Endothelial cell of umbilical vein (primary cell): ENCODE data around the gene RASD2. TPM values are rescaled to one million over a fixed set of nuclear protein-coding genes. Genes with fewer than 3 reads are reported as not detected.

ENCODE experiments used
- BruUV-seq: library from RNA; stranded (reverse); fragments of 400-500 nt; replicated peaks from 2 replicates; lab custom pipeline; 2021; lab: Mats Ljungman, UMichigan
- CTCF ChIA-PET: fragments of 300-600, 350-600 bp; sonication (Branson Sonifier 250); formaldehyde crosslinking; loops from one replicate; lab custom pipeline; 2021; ENCODE audit warnings: antibody characterized with exemption, inconsistent platforms; lab: Charles Lee
- POLR2A ChIA-PET: fragments of 300-600, 350-600 bp; sonication (Branson Sonifier 250); formaldehyde crosslinking; loops from one replicate; lab custom pipeline; 2021; ENCODE audit warnings: antibody characterized with exemption, inconsistent platforms; lab: Charles Lee
- DNase-seq: peaks from one replicate; pipeline ENCODE4 v3.0.0-alpha.2; 2011; ENCODE audit warnings: low read depth, low spot score
- FAIRE-seq: peaks from 2 replicates; lab custom pipeline; 2011; peaks lifted over from hg19 to GRCh38; lab: Jason Lieb, UNC
- H2AFZ ChIP-seq: 2 replicates; pipeline ENCODE4 v1.6.0; 2012; ENCODE audit warnings: low read depth, low read length, control low read depth, inconsistent platforms
- H3K27ac ChIP-seq: 2 replicates; pipeline ENCODE4 v1.5.1; 2011; ENCODE audit warnings: low read depth, mild to moderate bottlenecking, control low read depth, low read length, moderate library complexity; ENCODE audit not compliant: insufficient read depth
- H3K27me3 ChIP-seq, 2 experiments: 2 replicates each; pipeline versions ENCODE4 v1.6.0 to v1.6.1; 2011; ENCODE audit warnings: low read length in 2 of 2, mixed read lengths in 1 of 2; ENCODE audit not compliant: control insufficient read depth in 2 of 2, insufficient read depth in 2 of 2
- H3K36me3 ChIP-seq, 2 experiments: 2 replicates in 1 of 2; 3 replicates in 1 of 2; pipeline ENCODE4 v1.5.1; 2011; ENCODE audit warnings: low read length in 2 of 2, mild to moderate bottlenecking in 1 of 2, moderate library complexity in 1 of 2; ENCODE audit not compliant: control insufficient read depth in 2 of 2, insufficient read depth in 2 of 2; ENCODE audit errors: extremely low read depth in 1 of 2
- H3K4me1 ChIP-seq: 3 replicates; pipeline ENCODE4 v1.5.1; 2011; ENCODE audit warnings: mild to moderate bottlenecking, low read length; ENCODE audit not compliant: control insufficient read depth, insufficient read depth; ENCODE audit errors: extremely low read depth
- H3K4me2 ChIP-seq: 2 replicates; pipeline ENCODE4 v1.6.1; 2011; ENCODE audit warnings: low read length, control low read depth, mixed read lengths; ENCODE audit not compliant: insufficient read depth
- H3K4me3 ChIP-seq, 3 experiments: fragments of 200-600 bp in 1 of 3; sonication (generic), shearing (Covaris generic) in 1 of 3; replicated peaks in 1 of 3; 2 replicates each; pipeline ENCODE4 v1.5.1; 2011 to 2016; ENCODE audit warnings: control low read depth in 3 of 3, low read length in 3 of 3, mild to moderate bottlenecking in 2 of 3, inconsistent platforms in 1 of 3, low read depth in 1 of 3, moderate library complexity in 1 of 3; ENCODE audit not compliant: insufficient read depth in 1 of 3
- H3K79me2 ChIP-seq: 2 replicates; pipeline ENCODE4 v1.6.0; 2012; ENCODE audit warnings: low read length, inconsistent platforms; ENCODE audit not compliant: control insufficient read depth, insufficient read depth
- H3K9ac ChIP-seq: replicated peaks from 2 replicates; pipeline ENCODE3; 2011; ENCODE audit warnings: low read length, control low read depth; ENCODE audit not compliant: insufficient read depth; ENCODE audit errors: extremely low read depth
- H3K9me1 ChIP-seq: replicated peaks from 3 replicates; pipeline ENCODE4 v1.6.0; 2011; ENCODE audit warnings: mild to moderate bottlenecking, low read length; ENCODE audit not compliant: control insufficient read depth, insufficient read depth; ENCODE audit errors: extremely low read depth
- H3K9me3 ChIP-seq: replicated peaks from 2 replicates; pipeline ENCODE4 v1.5.1; 2012; ENCODE audit warnings: low read length, inconsistent platforms; ENCODE audit not compliant: control insufficient read depth, insufficient read depth
- H4K20me1 ChIP-seq: replicated peaks from 2 replicates; pipeline ENCODE3; 2011; ENCODE audit warnings: mild to moderate bottlenecking, low read length; ENCODE audit not compliant: control insufficient read depth, insufficient read depth; ENCODE audit errors: extremely low read depth
- CTCF ChIP-seq, 2 donors: IDR thresholded peaks; 1 replicate in 1 of 2; 2 replicates in 1 of 2; pipeline ENCODE4 v1.5.1; 2011; ENCODE audit warnings: low read length in 2 of 2, mild to moderate bottlenecking in 2 of 2, moderate library complexity in 2 of 2, control low read depth in 1 of 2, inconsistent platforms in 1 of 2, low read depth in 1 of 2; ENCODE audit not compliant: insufficient read depth in 1 of 2; ENCODE audit errors: extremely low read depth in 1 of 2
- FOS ChIP-seq: IDR thresholded peaks from 2 replicates; pipeline ENCODE4 v1.6.1; 2011; ENCODE audit warnings: mild to moderate bottlenecking, low read length, moderate library complexity, borderline replicate concordance; ENCODE audit not compliant: insufficient read depth
- GATA2 ChIP-seq: IDR thresholded peaks from 2 replicates; pipeline ENCODE4 v1.7.0; 2011; ENCODE audit warnings: low read depth, mild to moderate bottlenecking, moderate library complexity, mixed read lengths, low read length; ENCODE audit not compliant: insufficient read length, insufficient read depth
- MYC ChIP-seq: IDR thresholded peaks from one replicate; pipeline ENCODE4 v1.6.1; 2011; ENCODE audit warnings: mild to moderate bottlenecking, low read depth, low read length
- POLR2A ChIP-seq: IDR thresholded peaks from 2 replicates; pipeline ENCODE4 v1.6.1; 2012; ENCODE audit warnings: low read depth, mild to moderate bottlenecking, control low read depth, low read length
- POLR2AphosphoS5 ChIP-seq: IDR thresholded peaks from 2 replicates; pipeline ENCODE4 v1.6.1; 2012; ENCODE audit warnings: low read depth, mild to moderate bottlenecking, control low read depth, low read length, moderate library complexity; ENCODE audit not compliant: insufficient read depth
- dilution Hi-C: fragments of 300-500 bp; cut with MboI; formaldehyde crosslinking; loops from one replicate; pipeline ENCODE4 v1.15.0; 2019; ENCODE audit warnings: low sequenced_read_pairs; ENCODE audit not compliant: extremely low pct_ligation_motif_present
- intact Hi-C: fragments of 100-400 bp; cut with micrococcal nuclease; formaldehyde crosslinking; loops from one replicate; pipeline ENCODE4 v1.10.0; 2022
- polyA plus RNA-seq, 4 experiments: library from polyadenylated mRNA; depleted of rRNA in 3 of 4; stranded (reverse) in 3 of 4; unstranded in 1 of 4; fragments of >200 nt; gene quantifications; 2 replicates each; pipeline versions ENCODE4 v1.2.1 to v1.2.3, GENCODE V29; 2011 to 2012; ENCODE audit warnings: missing spikeins in 1 of 4
- total RNA-seq: library from RNA; stranded (reverse); gene quantifications from 2 replicates; pipeline ENCODE4 v1.2.3, GENCODE V29; 2021

RASD2 gene
- total and polyA plus RNA-seq, 2 donors (not counting 3 experiments of a cell fraction or from before 2014, with no cell fraction given) = not detected

- FAIRE-seq (no peak), DNase-seq (no peak)
- POLR2A ChIA-PET = no interaction called here
- no peak for TF ChIP-seq FOS
- TF ChIP-seq POLR2A = no peak
- no peak for TF ChIP-seq CTCF (IDR thresholded peaks at IDR 0.05; ENCODE audit: extremely low read depth in 1 of 2, insufficient read depth in 1 of 2, low read depth in 1 of 2, low read length in 2 of 2)
- TF ChIP-seq MYC = no peak
- TF ChIP-seq GATA2 = no peak
- TF ChIP-seq POLR2AphosphoS5 = no peak
- Histone ChIP-seq H2AFZ (no peak overlapping the region), H3K4me3 (no peak overlapping the region), H3K79me2 (no peaks in the 10 kb centered on the region), H3K27me3 (peaks cover 0 to 8% of the 10 kb centered on the region in 2 experiments), H3K27ac (no peak overlapping the region), H4K20me1 (no peaks in the 10 kb centered on the region), H3K9me3 (no peaks in the 10 kb centered on the region), H3K9me1 (no peaks in the 10 kb centered on the region), H3K9ac (no peak overlapping the region), H3K4me1 (no peaks in the 10 kb centered on the region), H3K4me2 (no peak overlapping the region), H3K36me3 (no peaks in the 10 kb centered on the region)
- dilution Hi-C loops (no loop called here), intact Hi-C loops (no loop called here)
- CTCF ChIA-PET = no interaction called here
- BruUV-seq = no TSS peak
Measured at GRCh38 chr22:35601013-35601580, 60.5 kb downstream of the RASD2 start.
